HG02763 (cell line): ENCODE measurements around the gene MRPL51.
A peak's percentile ranks its signal among the peaks of the same experiment; 100 is the strongest.
"Not testable (repeated sequence)": the region's sequence is repeated elsewhere in the genome, so short reads cannot be mapped to it uniquely, and the experiment has no call there.

Experiments used
- ATAC-seq: cut with Tn5 transposase; IDR thresholded peaks from one replicate; pipeline ENCODE4 v1.9.1; 2021; ENCODE audit warnings: mild to moderate bottlenecking, moderate library complexity; ENCODE audit not compliant: unreplicated experiment

Gene MRPL51

GRCh38 chr12:6492838-6493496, at the start of gene MRPL51:
Gene MRPL51 (minus strand): TSS chr12:6493262. CDS start chr12:6493136, 126 bp downstream.
- peak; percentile 79 for ATAC-seq

- no peak for ATAC-seq
Observed at GRCh38 chr12:6542209-6543009, 49.3 kb upstream of the MRPL51 start.

GRCh38 chr12:6541371-6542165, 48.5 kb upstream of the MRPL51 start:
- ATAC-seq: no peak

GRCh38 chr12:6540181-6540877, 47.3 kb upstream of the MRPL51 start:
- no peak for ATAC-seq

GRCh38 chr12:6539707-6540134, 46.7 kb upstream of the MRPL51 start:
- ATAC-seq: no peak

GRCh38 chr12:6539314-6539682, 46.2 kb upstream of the MRPL51 start:
- ATAC-seq: no peak

GRCh38 chr12:6538420-6539313, 45.6 kb upstream of the MRPL51 start:
- no peak for ATAC-seq

GRCh38 chr12:6537580-6538419, 44.7 kb upstream of the MRPL51 start:
- not testable (repeated sequence) for ATAC-seq

GRCh38 chr12:6536894-6537579, 44.0 kb upstream of the MRPL51 start:
- no peak for ATAC-seq

- no peak for ATAC-seq
Observed at GRCh38 chr12:6535960-6536847, 43.1 kb upstream of the MRPL51 start.

- no peak for ATAC-seq
Observed at GRCh38 chr12:6535697-6535946, 42.6 kb upstream of the MRPL51 start.

- peak; percentile 16 for ATAC-seq
Observed at GRCh38 chr12:6534945-6535696, 42.1 kb upstream of the MRPL51 start.

GRCh38 chr12:6534695-6534944, 41.6 kb upstream of the MRPL51 start:
- ATAC-seq: no peak

- ATAC-seq: peak; percentile 58
Observed at GRCh38 chr12:6533923-6534694, 41.0 kb upstream of the MRPL51 start, which contains the start of gene GAPDH. Gene GAPDH (plus strand): TSS chr12:6534517. CDS start chr12:6534833, 316 bp downstream.

- peak; percentile 7 for ATAC-seq
Observed at GRCh38 chr12:6533653-6533922, 40.5 kb upstream of the MRPL51 start.

- ATAC-seq: peak; percentile 4
Observed at GRCh38 chr12:6532927-6533652, 40.0 kb upstream of the MRPL51 start.
